HepG2 (cell line): Measurements from ENCODE around the gene GCDH. TPM values are rescaled to one million over a fixed set of nuclear protein-coding genes. Genes with fewer than 3 reads are reported as not detected.

Experiments
- HMGA1 ChIP-seq: sonication (generic); formaldehyde crosslinking; conservative IDR thresholded peaks from 2 replicates; pipeline ENCODE4 v1.4.0; 2020; ENCODE audit warnings: missing genetic modification reagents
- NFYB ChIP-seq: sonication (generic); formaldehyde crosslinking; IDR thresholded peaks from 2 replicates; pipeline ENCODE4 v1.4.0; 2020; ENCODE audit warnings: missing genetic modification reagents
- PCBP1 ChIP-seq: fragments of 200-400 bp; formaldehyde crosslinking; IDR thresholded peaks from 2 replicates; pipeline ENCODE4 v1.6.1; 2017; ENCODE audit warnings: mild to moderate bottlenecking, low read depth, low read length, borderline replicate concordance
- RXRB ChIP-seq: IDR thresholded peaks from 2 replicates; pipeline ENCODE4 v1.6.1; 2016; ENCODE audit warnings: borderline replicate concordance, missing genetic modification reagents, missing compliant biosample characterization
- SCMH1 ChIP-seq: sonication (generic); formaldehyde crosslinking; IDR thresholded peaks from 2 replicates; pipeline ENCODE4 v1.9.0; 2021; ENCODE audit warnings: missing genetic modification reagents, mild to moderate bottlenecking, borderline replicate concordance
- THAP11 ChIP-seq: IDR thresholded peaks from 2 replicates; pipeline ENCODE4 v1.6.1; 2016; ENCODE audit warnings: missing biosample characterization, missing genetic modification reagents
- ZBTB7A ChIP-seq: sonication (generic); formaldehyde crosslinking; IDR thresholded peaks from 2 replicates; pipeline ENCODE4 v1.8.0; 2022; ENCODE audit warnings: mild to moderate bottlenecking, missing genetic modification reagents
- ZNF317 ChIP-seq: sonication (generic); formaldehyde crosslinking; IDR thresholded peaks from 2 replicates; pipeline ENCODE4 v1.5.0; 2020; ENCODE audit warnings: mild to moderate bottlenecking, missing genetic modification reagents
- ZNF441 ChIP-seq: sonication (generic); formaldehyde crosslinking; IDR thresholded peaks from 2 replicates; pipeline ENCODE4 v1.7.0; 2021; ENCODE audit warnings: missing genetic modification reagents, borderline replicate concordance
- ZNF629 ChIP-seq: sonication (generic); formaldehyde crosslinking; conservative IDR thresholded peaks from 2 replicates; pipeline ENCODE4 v1.5.0; 2020; ENCODE audit warnings: missing genetic modification reagents
- ZNF776 ChIP-seq: sonication (generic); formaldehyde crosslinking; IDR thresholded peaks from 2 replicates; pipeline ENCODE4 v1.4.0; 2020; ENCODE audit warnings: mild to moderate bottlenecking, missing genetic modification reagents
- polyA plus RNA-seq, 8 experiments: library from polyadenylated mRNA; depleted of rRNA in 3 of 8; stranded (reverse) in 7 of 8; unstranded in 1 of 8; fragments of >200 nt; fragmentation: Illumina TruSeq in 4 of 8; extraction: Trizol in 4 of 8; gene quantifications; 2 replicates each; pipeline versions ENCODE4 v1.2.1 to v1.2.3, GENCODE V29; 2011 to 2016; ENCODE audit warnings: low read depth in 4 of 8, missing spikeins in 1 of 8, mixed read lengths in 1 of 8; ENCODE audit not compliant: insufficient read depth in 1 of 8
- total RNA-seq, 5 experiments: library from RNA; depleted of rRNA; stranded (reverse); fragments of >200 nt; fragmentation: Illumina TruSeq; extraction: Trizol; gene quantifications; 2 replicates each; pipeline ENCODE4 v1.2.3, GENCODE V29; 2016; ENCODE audit warnings: low read depth in 1 of 5
- TF ChIP-seq, protein P1 (sequence below): sonication (generic); formaldehyde crosslinking; IDR thresholded peaks from 2 replicates; pipeline ENCODE4 v1.8.0; 2022; ENCODE audit warnings: mild to moderate bottlenecking, missing genetic modification reagents, moderate library complexity
- TF ChIP-seq, protein P2 (sequence below): sonication (generic); formaldehyde crosslinking; conservative IDR thresholded peaks from 2 replicates; pipeline ENCODE4 v1.8.0; 2022; ENCODE audit warnings: low read depth, missing genetic modification reagents
- TF ChIP-seq, protein P3 (sequence below): sonication (generic); formaldehyde crosslinking; IDR thresholded peaks from 2 replicates; pipeline ENCODE4 v1.4.0; 2020; ENCODE audit warnings: missing genetic modification reagents
- TF ChIP-seq, protein P4 (sequence below): sonication (generic); formaldehyde crosslinking; IDR thresholded peaks from 2 replicates; pipeline ENCODE4 v1.4.0; 2020; ENCODE audit warnings: missing genetic modification reagents
- TF ChIP-seq, protein P5 (sequence below): IDR thresholded peaks from 2 replicates; pipeline ENCODE4 v1.6.1; 2016

GCDH gene
- total and polyA plus RNA-seq, 2 of the 13 experiments (the other 11 are each of a cell fraction or from before 2014, with no cell fraction given): 15.1 to 38.0 TPM

DNA sequence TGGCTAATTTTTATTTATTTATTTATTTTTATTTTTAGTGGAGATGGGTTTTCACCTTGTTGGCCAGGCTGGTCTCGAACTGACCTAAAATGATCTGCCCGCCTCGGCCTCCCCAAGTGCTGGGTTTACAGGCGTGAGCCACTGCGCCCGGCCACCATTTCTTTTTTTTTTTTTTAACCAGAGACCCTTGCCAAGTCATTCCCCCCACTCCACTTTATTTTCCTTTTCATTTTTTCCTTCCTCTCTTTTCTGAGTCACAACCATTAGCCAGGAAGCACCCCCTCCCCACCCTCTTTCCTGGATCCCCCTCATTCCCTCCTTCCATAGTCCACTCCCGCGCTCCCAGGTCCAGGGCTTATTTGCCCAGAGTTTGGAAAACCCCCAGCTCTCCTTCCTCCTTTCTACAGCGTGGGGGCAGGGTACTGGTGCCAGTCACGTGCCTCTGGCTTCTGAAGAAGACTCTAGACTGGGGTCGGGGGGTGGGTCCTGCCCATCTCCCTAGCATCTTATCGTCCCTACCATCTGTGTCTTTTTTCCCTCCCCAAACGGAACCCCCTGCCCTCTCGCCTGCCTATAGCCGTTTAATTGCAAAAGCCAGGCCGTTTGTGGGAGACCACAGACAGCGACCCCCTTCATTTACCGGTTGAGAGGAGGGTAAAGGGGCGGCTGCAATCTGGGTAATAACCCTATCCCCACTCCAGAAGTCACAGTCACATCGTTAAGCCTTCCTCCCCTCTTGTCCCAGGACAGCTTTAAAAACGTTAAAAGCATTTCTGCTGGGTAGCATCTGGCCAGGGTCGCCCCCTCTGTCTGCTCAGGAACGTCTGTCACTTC is 46.4 kb downstream of the GCDH start (continued):
- TF ChIP-seq ZNF629 (CRISPR knock-in tag): no peak
- no peak for TF ChIP-seq ZNF441 (CRISPR knock-in tag)
- no peak for TF ChIP-seq RXRB (CRISPR knock-in tag)
- TF ChIP-seq, protein P1, sequence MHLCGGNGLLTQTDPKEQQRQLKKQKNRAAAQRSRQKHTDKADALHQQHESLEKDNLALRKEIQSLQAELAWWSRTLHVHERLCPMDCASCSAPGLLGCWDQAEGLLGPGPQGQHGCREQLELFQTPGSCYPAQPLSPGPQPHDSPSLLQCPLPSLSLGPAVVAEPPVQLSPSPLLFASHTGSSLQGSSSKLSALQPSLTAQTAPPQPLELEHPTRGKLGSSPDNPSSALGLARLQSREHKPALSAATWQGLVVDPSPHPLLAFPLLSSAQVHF (CRISPR knock-in tag): no peak
- TF ChIP-seq ZNF776 (CRISPR knock-in tag): no peak
- TF ChIP-seq, protein P2, sequence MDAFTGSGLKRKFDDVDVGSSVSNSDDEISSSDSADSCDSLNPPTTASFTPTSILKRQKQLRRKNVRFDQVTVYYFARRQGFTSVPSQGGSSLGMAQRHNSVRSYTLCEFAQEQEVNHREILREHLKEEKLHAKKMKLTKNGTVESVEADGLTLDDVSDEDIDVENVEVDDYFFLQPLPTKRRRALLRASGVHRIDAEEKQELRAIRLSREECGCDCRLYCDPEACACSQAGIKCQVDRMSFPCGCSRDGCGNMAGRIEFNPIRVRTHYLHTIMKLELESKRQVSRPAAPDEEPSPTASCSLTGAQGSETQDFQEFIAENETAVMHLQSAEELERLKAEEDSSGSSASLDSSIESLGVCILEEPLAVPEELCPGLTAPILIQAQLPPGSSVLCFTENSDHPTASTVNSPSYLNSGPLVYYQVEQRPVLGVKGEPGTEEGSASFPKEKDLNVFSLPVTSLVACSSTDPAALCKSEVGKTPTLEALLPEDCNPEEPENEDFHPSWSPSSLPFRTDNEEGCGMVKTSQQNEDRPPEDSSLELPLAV: no peak
- no peak for TF ChIP-seq NFYB
- TF ChIP-seq, protein P3, sequence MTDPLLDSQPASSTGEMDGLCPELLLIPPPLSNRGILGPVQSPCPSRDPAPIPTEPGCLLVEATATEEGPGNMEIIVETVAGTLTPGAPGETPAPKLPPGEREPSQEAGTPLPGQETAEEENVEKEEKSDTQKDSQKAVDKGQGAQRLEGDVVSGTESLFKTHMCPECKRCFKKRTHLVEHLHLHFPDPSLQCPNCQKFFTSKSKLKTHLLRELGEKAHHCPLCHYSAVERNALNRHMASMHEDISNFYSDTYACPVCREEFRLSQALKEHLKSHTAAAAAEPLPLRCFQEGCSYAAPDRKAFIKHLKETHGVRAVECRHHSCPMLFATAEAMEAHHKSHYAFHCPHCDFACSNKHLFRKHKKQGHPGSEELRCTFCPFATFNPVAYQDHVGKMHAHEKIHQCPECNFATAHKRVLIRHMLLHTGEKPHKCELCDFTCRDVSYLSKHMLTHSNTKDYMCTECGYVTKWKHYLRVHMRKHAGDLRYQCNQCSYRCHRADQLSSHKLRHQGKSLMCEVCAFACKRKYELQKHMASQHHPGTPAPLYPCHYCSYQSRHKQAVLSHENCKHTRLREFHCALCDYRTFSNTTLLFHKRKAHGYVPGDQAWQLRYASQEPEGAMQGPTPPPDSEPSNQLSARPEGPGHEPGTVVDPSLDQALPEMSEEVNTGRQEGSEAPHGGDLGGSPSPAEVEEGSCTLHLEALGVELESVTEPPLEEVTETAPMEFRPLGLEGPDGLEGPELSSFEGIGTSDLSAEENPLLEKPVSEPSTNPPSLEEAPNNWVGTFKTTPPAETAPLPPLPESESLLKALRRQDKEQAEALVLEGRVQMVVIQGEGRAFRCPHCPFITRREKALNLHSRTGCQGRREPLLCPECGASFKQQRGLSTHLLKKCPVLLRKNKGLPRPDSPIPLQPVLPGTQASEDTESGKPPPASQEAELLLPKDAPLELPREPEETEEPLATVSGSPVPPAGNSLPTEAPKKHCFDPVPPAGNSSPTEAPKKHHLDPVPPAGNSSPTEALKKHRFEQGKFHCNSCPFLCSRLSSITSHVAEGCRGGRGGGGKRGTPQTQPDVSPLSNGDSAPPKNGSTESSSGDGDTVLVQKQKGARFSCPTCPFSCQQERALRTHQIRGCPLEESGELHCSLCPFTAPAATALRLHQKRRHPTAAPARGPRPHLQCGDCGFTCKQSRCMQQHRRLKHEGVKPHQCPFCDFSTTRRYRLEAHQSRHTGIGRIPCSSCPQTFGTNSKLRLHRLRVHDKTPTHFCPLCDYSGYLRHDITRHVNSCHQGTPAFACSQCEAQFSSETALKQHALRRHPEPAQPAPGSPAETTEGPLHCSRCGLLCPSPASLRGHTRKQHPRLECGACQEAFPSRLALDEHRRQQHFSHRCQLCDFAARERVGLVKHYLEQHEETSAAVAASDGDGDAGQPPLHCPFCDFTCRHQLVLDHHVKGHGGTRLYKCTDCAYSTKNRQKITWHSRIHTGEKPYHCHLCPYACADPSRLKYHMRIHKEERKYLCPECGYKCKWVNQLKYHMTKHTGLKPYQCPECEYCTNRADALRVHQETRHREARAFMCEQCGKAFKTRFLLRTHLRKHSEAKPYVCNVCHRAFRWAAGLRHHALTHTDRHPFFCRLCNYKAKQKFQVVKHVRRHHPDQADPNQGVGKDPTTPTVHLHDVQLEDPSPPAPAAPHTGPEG (CRISPR knock-in tag): no peak
- TF ChIP-seq, protein P4, sequence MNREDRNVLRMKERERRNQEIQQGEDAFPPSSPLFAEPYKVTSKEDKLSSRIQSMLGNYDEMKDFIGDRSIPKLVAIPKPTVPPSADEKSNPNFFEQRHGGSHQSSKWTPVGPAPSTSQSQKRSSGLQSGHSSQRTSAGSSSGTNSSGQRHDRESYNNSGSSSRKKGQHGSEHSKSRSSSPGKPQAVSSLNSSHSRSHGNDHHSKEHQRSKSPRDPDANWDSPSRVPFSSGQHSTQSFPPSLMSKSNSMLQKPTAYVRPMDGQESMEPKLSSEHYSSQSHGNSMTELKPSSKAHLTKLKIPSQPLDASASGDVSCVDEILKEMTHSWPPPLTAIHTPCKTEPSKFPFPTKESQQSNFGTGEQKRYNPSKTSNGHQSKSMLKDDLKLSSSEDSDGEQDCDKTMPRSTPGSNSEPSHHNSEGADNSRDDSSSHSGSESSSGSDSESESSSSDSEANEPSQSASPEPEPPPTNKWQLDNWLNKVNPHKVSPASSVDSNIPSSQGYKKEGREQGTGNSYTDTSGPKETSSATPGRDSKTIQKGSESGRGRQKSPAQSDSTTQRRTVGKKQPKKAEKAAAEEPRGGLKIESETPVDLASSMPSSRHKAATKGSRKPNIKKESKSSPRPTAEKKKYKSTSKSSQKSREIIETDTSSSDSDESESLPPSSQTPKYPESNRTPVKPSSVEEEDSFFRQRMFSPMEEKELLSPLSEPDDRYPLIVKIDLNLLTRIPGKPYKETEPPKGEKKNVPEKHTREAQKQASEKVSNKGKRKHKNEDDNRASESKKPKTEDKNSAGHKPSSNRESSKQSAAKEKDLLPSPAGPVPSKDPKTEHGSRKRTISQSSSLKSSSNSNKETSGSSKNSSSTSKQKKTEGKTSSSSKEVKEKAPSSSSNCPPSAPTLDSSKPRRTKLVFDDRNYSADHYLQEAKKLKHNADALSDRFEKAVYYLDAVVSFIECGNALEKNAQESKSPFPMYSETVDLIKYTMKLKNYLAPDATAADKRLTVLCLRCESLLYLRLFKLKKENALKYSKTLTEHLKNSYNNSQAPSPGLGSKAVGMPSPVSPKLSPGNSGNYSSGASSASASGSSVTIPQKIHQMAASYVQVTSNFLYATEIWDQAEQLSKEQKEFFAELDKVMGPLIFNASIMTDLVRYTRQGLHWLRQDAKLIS (CRISPR knock-in tag): no peak
- no peak for TF ChIP-seq HMGA1
- no peak for TF ChIP-seq THAP11 (CRISPR knock-in tag)
- no peak for TF ChIP-seq ZNF317 (CRISPR knock-in tag)
- TF ChIP-seq, protein P5, sequence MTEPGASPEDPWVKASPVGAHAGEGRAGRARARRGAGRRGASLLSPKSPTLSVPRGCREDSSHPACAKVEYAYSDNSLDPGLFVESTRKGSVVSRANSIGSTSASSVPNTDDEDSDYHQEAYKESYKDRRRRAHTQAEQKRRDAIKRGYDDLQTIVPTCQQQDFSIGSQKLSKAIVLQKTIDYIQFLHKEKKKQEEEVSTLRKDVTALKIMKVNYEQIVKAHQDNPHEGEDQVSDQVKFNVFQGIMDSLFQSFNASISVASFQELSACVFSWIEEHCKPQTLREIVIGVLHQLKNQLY (CRISPR knock-in tag): no peak
- TF ChIP-seq SCMH1: no peak
- TF ChIP-seq ZBTB7A (CRISPR knock-in tag): peak; percentile 39; the same call in 1 of the 2 replicates
- no peak for TF ChIP-seq PCBP1
